Hepatocyte (in vitro differentiated cells): ENCODE results near the gene CRTAP. TPM values are rescaled to one million over a fixed set of nuclear protein-coding genes. Genes with fewer than 3 reads are reported as not detected.

Experiments used
- DNase-seq: peaks from one replicate; pipeline ENCODE4 v3.0.0-alpha.2; 2016; ENCODE audit warnings: low spot score
- H2AFZ ChIP-seq: fragments of 200-600 bp; sonication (generic); 2 replicates; pipeline ENCODE4 v1.6.0; 2016; ENCODE audit warnings: antibody characterized with exemption, mild to moderate bottlenecking
- H3K27ac ChIP-seq: fragments of 200-600 bp; sonication (generic); 2 replicates; pipeline ENCODE4 v1.5.1; 2016; ENCODE audit warnings: mild to moderate bottlenecking
- H3K27me3 ChIP-seq: fragments of 200-600 bp; sonication (generic); 2 replicates; pipeline ENCODE4 v1.6.1; 2016
- H3K36me3 ChIP-seq: fragments of 200-600 bp; sonication (generic); replicated peaks from 2 replicates; pipeline ENCODE4 v1.5.1; 2016; ENCODE audit warnings: low read depth; ENCODE audit not compliant: insufficient read depth
- H3K4me1 ChIP-seq: fragments of 200-600 bp; sonication (generic); 2 replicates; pipeline ENCODE4 v1.5.1; 2016; ENCODE audit warnings: mild to moderate bottlenecking, moderate library complexity; ENCODE audit not compliant: insufficient read depth
- H3K4me2 ChIP-seq: fragments of 200-600 bp; sonication (generic); 2 replicates; pipeline ENCODE4 v1.6.0; 2016
- H3K4me3 ChIP-seq: fragments of 200-600 bp; sonication (generic); 2 replicates; pipeline ENCODE4 v1.5.1; 2016; ENCODE audit warnings: mild to moderate bottlenecking
- H3K79me2 ChIP-seq: fragments of 200-600 bp; sonication (generic); 2 replicates; pipeline ENCODE4 v1.6.0; 2017; ENCODE audit warnings: mild to moderate bottlenecking
- H3K9me2 ChIP-seq: fragments of 200-600 bp; sonication (generic); replicated peaks from 2 replicates; pipeline ENCODE4 v1.6.0; 2017; ENCODE audit warnings: mild to moderate bottlenecking; ENCODE audit not compliant: insufficient read depth
- H3K9me3 ChIP-seq: fragments of 200-600 bp; sonication (generic); 2 replicates; pipeline ENCODE4 v1.5.1; 2016; ENCODE audit warnings: low read depth, mild to moderate bottlenecking
- H4K20me1 ChIP-seq: fragments of 200-600 bp; sonication (generic); 2 replicates; pipeline ENCODE4 v1.6.0; 2016; ENCODE audit warnings: mild to moderate bottlenecking; ENCODE audit not compliant: insufficient read depth, poor library complexity, severe bottlenecking
- CTCF ChIP-seq: fragments of 200-600 bp; sonication (generic); IDR thresholded peaks from 2 replicates; pipeline ENCODE4 v1.5.1; 2016; ENCODE audit warnings: antibody characterized with exemption, mild to moderate bottlenecking; ENCODE audit not compliant: poor library complexity
- EZH2 ChIP-seq: fragments of 200-600 bp; sonication (generic); IDR thresholded peaks from 2 replicates; pipeline ENCODE4 v1.6.1; 2016; ENCODE audit warnings: antibody characterized with exemption, mild to moderate bottlenecking, borderline replicate concordance
- EZH2phosphoT487 ChIP-seq: fragments of 200-600 bp; sonication (generic); IDR thresholded peaks from one replicate; pipeline ENCODE4 v1.6.1; 2018; ENCODE audit warnings: antibody characterized with exemption, mild to moderate bottlenecking, low read depth, moderate library complexity; ENCODE audit not compliant: unreplicated experiment, severe bottlenecking
- WGBS: methylation state at CpG from one replicate; pipeline ENCODE4 v1.1.6; 2016; ENCODE audit warnings: low lambda C conversion rate; ENCODE audit errors: missing lambda C conversion rate; 5-methylcytosine and 5-hydroxymethylcytosine counted together
- polyA plus RNA-seq: library from polyadenylated mRNA; unstranded; fragments of >200 nt; fragmentation: Nextera tagmentation; extraction: Ambion mirVana; gene quantifications from 2 replicates; pipeline ENCODE4 v1.2.1, GENCODE V29; 2016
- total RNA-seq: library from RNA; depleted of rRNA; stranded (reverse); fragments of >200 nt; gene quantifications from 2 replicates; pipeline ENCODE4 v1.2.3, GENCODE V29; 2014

CRTAP gene
- total and polyA plus RNA-seq, 2 experiments from 2014 or later: 127 to 178 TPM

DNA sequence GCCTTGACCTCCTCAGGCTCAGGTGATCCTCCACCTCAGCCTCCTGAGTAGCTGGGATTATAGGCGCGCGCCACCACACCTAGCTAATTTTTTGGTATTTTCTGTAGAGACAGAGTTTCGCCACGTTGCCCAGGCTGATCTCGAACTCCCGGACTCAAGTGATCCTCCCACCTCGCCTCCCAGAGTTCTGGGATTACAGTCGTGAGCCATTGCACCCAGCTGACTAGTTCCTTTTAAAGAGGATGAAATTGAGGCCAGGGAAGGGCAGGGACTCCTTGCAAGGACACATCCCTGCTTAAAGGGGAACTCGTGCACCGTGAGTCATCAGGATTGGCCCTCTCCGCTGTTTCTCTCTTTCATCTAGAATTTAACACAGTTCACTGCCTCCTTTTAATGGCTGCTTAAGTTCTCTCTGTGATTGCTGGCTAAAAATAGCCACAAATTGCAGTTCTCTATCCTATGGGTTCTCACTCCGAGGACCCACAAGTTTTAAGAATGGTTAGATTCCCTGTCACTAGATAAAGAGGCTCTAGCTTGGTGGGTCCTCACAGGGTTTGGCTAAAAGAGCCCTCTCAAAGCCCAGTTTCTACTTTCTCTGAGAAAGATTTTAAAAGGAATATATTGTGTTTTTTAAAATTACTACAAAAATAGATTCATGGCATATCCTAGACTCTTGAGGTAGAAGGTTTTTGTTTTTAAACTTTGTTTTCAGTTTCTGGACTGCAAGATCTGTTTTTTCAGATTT lies 1.4 kb downstream of the CRTAP start:
- peak overlapping the region; percentile 91 for H3K27ac ChIP-seq
- H3K4me1 ChIP-seq: peaks cover 5% of the 10 kb centered on the region
- peak overlapping the region; percentile 58 for H2AFZ ChIP-seq
- DNase-seq: peak; percentile 79
- no peaks in the 10 kb centered on the region for H3K9me3 ChIP-seq
- H3K4me2 ChIP-seq: peak overlapping the region; percentile 90
- TF ChIP-seq CTCF (no peak), EZH2 (no peak), EZH2phosphoT487 (no peak)
- no peaks in the 10 kb centered on the region for H3K36me3 ChIP-seq
- peaks cover 23% of the 10 kb centered on the region for H3K79me2 ChIP-seq
- H3K9me2 ChIP-seq: no peaks in the 10 kb centered on the region
- no peaks in the 10 kb centered on the region for H3K27me3 ChIP-seq
- WGBS: 68% methylated on average over 11 of the region's 13 CpGs
- no peaks in the 10 kb centered on the region for H4K20me1 ChIP-seq
- peak overlapping the region; percentile 64 for H3K4me3 ChIP-seq

DNA sequence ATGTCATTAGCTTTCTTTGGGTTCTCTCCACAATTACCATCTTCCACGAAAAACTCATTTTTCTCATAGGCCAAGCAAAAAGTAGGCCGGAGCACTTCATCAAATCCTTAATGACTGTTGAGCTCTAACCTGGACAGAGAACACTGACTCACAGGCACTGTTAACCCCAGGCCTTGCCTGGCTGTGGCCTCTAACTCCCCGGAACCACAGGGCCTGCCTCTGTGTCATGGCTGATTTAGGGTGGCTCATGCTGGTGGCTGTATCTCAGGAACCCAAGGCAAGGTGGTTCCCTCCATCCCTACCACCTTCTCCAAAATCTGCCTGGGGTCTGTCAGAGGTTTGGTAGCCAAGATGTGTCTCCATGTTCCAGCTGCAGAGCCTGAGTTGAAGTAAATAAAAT lies 3.6 kb downstream of the CRTAP start:
- DNase-seq: no peak
- Histone ChIP-seq H3K4me2 (no peak overlapping the region), H3K27ac (no peak overlapping the region), H3K4me1 (peaks cover 5% of the 10 kb centered on the region), H2AFZ (no peak overlapping the region), H3K4me3 (no peak overlapping the region), H3K9me3 (no peaks in the 10 kb centered on the region), H3K79me2 (peaks cover 23% of the 10 kb centered on the region), H3K36me3 (no peaks in the 10 kb centered on the region), H3K9me2 (no peaks in the 10 kb centered on the region), H4K20me1 (no peaks in the 10 kb centered on the region), H3K27me3 (no peaks in the 10 kb centered on the region)
- TF ChIP-seq EZH2 (no peak), EZH2phosphoT487 (no peak), CTCF (no peak)
- WGBS: 86% methylated on average over 3 of the region's 3 CpGs

DNA sequence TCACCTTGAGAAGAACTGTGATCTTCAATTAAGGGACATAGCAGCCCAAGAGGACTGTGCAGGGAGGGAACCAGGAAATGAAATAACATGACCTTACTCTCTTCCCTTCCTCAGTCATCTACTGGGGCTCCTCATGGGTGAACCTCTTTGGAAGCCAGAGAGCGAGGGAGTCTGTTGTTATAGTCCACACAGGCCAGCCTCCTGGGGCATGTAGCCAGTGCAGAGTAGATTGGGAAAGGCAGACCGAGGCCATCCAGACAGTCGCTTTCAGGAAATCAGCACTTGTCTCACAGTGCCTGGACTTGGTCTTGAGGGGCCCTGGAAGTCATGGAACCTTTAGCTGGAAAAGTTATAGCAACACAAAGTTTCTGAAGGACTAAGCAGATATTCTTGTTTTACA lies 6.1 kb downstream of the CRTAP start:
- H3K9me2 ChIP-seq: no peaks in the 10 kb centered on the region
- no peaks in the 10 kb centered on the region for H3K9me3 ChIP-seq
- peaks cover 23% of the 10 kb centered on the region for H3K79me2 ChIP-seq
- H4K20me1 ChIP-seq: no peaks in the 10 kb centered on the region
- H3K4me3 ChIP-seq: no peak overlapping the region
- DNase-seq: no peak
- H3K27me3 ChIP-seq: no peaks in the 10 kb centered on the region
- H3K36me3 ChIP-seq: no peaks in the 10 kb centered on the region
- WGBS: 90% methylated on average over 3 of the region's 3 CpGs
- H3K4me2 ChIP-seq: no peak overlapping the region
- TF ChIP-seq EZH2: no peak
- TF ChIP-seq EZH2phosphoT487: no peak
- no peak for TF ChIP-seq CTCF
- H2AFZ ChIP-seq: no peak overlapping the region
- H3K4me1 ChIP-seq: no peaks in the 10 kb centered on the region
- no peak overlapping the region for H3K27ac ChIP-seq

- 97% methylated on average over 5 of the region's 5 CpGs for WGBS
- Histone ChIP-seq H3K4me3 (no peak overlapping the region), H3K27ac (no peak overlapping the region), H3K36me3 (no peaks in the 10 kb centered on the region), H2AFZ (no peak overlapping the region), H3K9me2 (no peaks in the 10 kb centered on the region), H3K4me1 (no peaks in the 10 kb centered on the region), H3K27me3 (no peaks in the 10 kb centered on the region), H3K4me2 (no peak overlapping the region), H3K79me2 (peaks cover 2% of the 10 kb centered on the region), H4K20me1 (no peaks in the 10 kb centered on the region), H3K9me3 (no peaks in the 10 kb centered on the region)
- no peak for DNase-seq
- TF ChIP-seq EZH2 (no peak), CTCF (no peak), EZH2phosphoT487 (no peak)
Observed at GRCh38 chr3:33122991-33123390, 9.2 kb downstream of the CRTAP start.
